Panc1 (cell line): ENCODE results near the gene MAGIX.

Source experiments
- POLR2AphosphoS5 ChIP-seq: IDR thresholded peaks from 2 replicates; pipeline ENCODE4 v1.6.1; 2012; ENCODE audit warnings: mild to moderate bottlenecking, low read depth, low read length, moderate library complexity
- TCF7L2 ChIP-seq: IDR thresholded peaks from 2 replicates; pipeline ENCODE4 v1.6.1; 2011; ENCODE audit warnings: mild to moderate bottlenecking, low read depth, low read length, inconsistent platforms
- TF ChIP-seq, protein P1 (sequence below): fragments of 450-650 bp; IDR thresholded peaks from 2 replicates; pipeline ENCODE4 v1.5.1; 2017; ENCODE audit warnings: mild to moderate bottlenecking
- TF ChIP-seq, protein P2 (sequence below), 2 experiments: IDR thresholded peaks; 2 replicates each; pipeline ENCODE4 v1.6.1; 2011 to 2012; ENCODE audit warnings: low read depth in 2 of 2, control low read depth in 1 of 2, low read length in 1 of 2, mild to moderate bottlenecking in 1 of 2, moderate library complexity in 1 of 2; ENCODE audit not compliant: insufficient read depth in 1 of 2

DNA sequence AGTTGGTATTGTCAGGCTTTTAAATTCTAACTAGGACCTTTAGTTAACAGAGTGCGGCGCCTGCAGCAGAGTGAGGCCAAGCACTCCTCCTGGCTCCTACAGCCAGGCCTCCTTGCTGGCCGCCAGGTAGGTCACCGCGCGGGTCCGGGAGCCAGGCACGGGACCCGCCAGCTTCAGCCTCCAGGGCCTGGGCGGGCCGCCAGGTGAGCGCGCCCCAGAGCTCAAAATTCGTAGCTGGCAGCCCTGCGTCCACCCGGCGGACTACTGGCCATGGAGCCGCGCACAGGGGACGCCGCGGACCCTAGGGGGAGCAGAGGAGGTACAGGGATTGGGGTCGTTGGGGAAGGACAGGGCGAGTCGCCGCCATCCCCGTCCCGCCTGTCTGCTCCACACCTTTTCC, at the start of gene MAGIX:
- TF ChIP-seq, protein P1, sequence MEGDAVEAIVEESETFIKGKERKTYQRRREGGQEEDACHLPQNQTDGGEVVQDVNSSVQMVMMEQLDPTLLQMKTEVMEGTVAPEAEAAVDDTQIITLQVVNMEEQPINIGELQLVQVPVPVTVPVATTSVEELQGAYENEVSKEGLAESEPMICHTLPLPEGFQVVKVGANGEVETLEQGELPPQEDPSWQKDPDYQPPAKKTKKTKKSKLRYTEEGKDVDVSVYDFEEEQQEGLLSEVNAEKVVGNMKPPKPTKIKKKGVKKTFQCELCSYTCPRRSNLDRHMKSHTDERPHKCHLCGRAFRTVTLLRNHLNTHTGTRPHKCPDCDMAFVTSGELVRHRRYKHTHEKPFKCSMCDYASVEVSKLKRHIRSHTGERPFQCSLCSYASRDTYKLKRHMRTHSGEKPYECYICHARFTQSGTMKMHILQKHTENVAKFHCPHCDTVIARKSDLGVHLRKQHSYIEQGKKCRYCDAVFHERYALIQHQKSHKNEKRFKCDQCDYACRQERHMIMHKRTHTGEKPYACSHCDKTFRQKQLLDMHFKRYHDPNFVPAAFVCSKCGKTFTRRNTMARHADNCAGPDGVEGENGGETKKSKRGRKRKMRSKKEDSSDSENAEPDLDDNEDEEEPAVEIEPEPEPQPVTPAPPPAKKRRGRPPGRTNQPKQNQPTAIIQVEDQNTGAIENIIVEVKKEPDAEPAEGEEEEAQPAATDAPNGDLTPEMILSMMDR = no peak
- no peak for TF ChIP-seq POLR2AphosphoS5
- no peak for TF ChIP-seq TCF7L2
- TF ChIP-seq, protein P2, sequence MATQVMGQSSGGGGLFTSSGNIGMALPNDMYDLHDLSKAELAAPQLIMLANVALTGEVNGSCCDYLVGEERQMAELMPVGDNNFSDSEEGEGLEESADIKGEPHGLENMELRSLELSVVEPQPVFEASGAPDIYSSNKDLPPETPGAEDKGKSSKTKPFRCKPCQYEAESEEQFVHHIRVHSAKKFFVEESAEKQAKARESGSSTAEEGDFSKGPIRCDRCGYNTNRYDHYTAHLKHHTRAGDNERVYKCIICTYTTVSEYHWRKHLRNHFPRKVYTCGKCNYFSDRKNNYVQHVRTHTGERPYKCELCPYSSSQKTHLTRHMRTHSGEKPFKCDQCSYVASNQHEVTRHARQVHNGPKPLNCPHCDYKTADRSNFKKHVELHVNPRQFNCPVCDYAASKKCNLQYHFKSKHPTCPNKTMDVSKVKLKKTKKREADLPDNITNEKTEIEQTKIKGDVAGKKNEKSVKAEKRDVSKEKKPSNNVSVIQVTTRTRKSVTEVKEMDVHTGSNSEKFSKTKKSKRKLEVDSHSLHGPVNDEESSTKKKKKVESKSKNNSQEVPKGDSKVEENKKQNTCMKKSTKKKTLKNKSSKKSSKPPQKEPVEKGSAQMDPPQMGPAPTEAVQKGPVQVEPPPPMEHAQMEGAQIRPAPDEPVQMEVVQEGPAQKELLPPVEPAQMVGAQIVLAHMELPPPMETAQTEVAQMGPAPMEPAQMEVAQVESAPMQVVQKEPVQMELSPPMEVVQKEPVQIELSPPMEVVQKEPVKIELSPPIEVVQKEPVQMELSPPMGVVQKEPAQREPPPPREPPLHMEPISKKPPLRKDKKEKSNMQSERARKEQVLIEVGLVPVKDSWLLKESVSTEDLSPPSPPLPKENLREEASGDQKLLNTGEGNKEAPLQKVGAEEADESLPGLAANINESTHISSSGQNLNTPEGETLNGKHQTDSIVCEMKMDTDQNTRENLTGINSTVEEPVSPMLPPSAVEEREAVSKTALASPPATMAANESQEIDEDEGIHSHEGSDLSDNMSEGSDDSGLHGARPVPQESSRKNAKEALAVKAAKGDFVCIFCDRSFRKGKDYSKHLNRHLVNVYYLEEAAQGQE (IDR thresholded peaks at IDR 0.05; ENCODE audit: insufficient read depth in 1 of 2, low read depth in 2 of 2, low read length in 1 of 2) = no peak
